GM23338 (cell line): Measurements from ENCODE around the gene RIMS3. TPM values are rescaled to one million over a fixed set of nuclear protein-coding genes. Genes with fewer than 3 reads are reported as not detected.

Experiments used
- ATAC-seq: fragments of 200-7000 bp; cut with Tn5 transposase; 3 replicates; pipeline ENCODE4 v1.9.1; 2020
- DNase-seq: peaks from one replicate; pipeline ENCODE4 v3.0.0-alpha.2; 2015; ENCODE audit warnings: low spot score
- H2AFZ ChIP-seq: fragments of 200-600 bp; sonication (generic); 2 replicates; pipeline ENCODE4 v1.8.0; 2016; ENCODE audit warnings: antibody characterized with exemption, mild to moderate bottlenecking, moderate library complexity
- H3F3A ChIP-seq: fragments of 200-600 bp; sonication (generic); replicated peaks from 2 replicates; pipeline ENCODE4 v1.8.0; 2017; ENCODE audit warnings: antibody characterized with exemption, mixed run types, low read depth
- H3K27ac ChIP-seq: fragments of 200-600 bp; sonication (generic); 2 replicates; pipeline ENCODE4 v1.6.1; 2016; ENCODE audit warnings: low read depth
- H3K27me3 ChIP-seq: fragments of 200-600 bp; sonication (generic); 2 replicates; pipeline ENCODE4 v1.8.0; 2016; ENCODE audit warnings: mild to moderate bottlenecking, mixed run types, moderate library complexity; ENCODE audit not compliant: insufficient read depth
- H3K36me3 ChIP-seq: fragments of 200-600 bp; sonication (generic); 2 replicates; pipeline ENCODE4 v1.8.0; 2016; ENCODE audit warnings: mild to moderate bottlenecking; ENCODE audit not compliant: insufficient read depth
- H3K4me1 ChIP-seq: fragments of 200-600 bp; sonication (generic); 2 replicates; pipeline ENCODE4 v1.8.0; 2016; ENCODE audit warnings: mild to moderate bottlenecking, moderate library complexity; ENCODE audit not compliant: insufficient read depth
- H3K4me2 ChIP-seq: fragments of 200-600 bp; sonication (generic); 2 replicates; pipeline ENCODE4 v1.7.1; 2017; ENCODE audit warnings: mixed run types
- H3K4me3 ChIP-seq: fragments of 200-600 bp; sonication (generic); 2 replicates; pipeline ENCODE4 v1.6.1; 2016; ENCODE audit warnings: mixed run types
- H3K79me2 ChIP-seq: fragments of 200-600 bp; sonication (generic); replicated peaks from 2 replicates; pipeline ENCODE4 v1.8.0; 2017; ENCODE audit warnings: mild to moderate bottlenecking; ENCODE audit not compliant: insufficient read depth
- H3K9me2 ChIP-seq: fragments of 200-600 bp; sonication (generic); 2 replicates; pipeline ENCODE4 v1.8.0; 2017; ENCODE audit not compliant: insufficient read depth
- H4K20me1 ChIP-seq: fragments of 200-600 bp; sonication (generic); replicated peaks from 2 replicates; pipeline ENCODE4 v1.8.0; 2017; ENCODE audit warnings: mild to moderate bottlenecking; ENCODE audit not compliant: insufficient read depth
- H3K27ac Mint-ChIP-seq: 2 replicates; pipeline ENCODE4 v1.8.0; 2020; ENCODE audit warnings: inconsistent platforms, mild to moderate bottlenecking, moderate library complexity, mixed read lengths
- H3K27me3 Mint-ChIP-seq: 3 replicates; pipeline ENCODE4 v1.8.0; 2022; ENCODE audit warnings: low read depth, mild to moderate bottlenecking, moderate library complexity, mixed read lengths, inconsistent platforms; ENCODE audit not compliant: insufficient read depth, poor library complexity
- H3K36me3 Mint-ChIP-seq: 3 replicates; pipeline ENCODE4 v1.8.0; 2021; ENCODE audit warnings: low read depth, mild to moderate bottlenecking, inconsistent platforms, moderate library complexity, mixed read lengths
- H3K4me1 Mint-ChIP-seq: 3 replicates; pipeline ENCODE4 v1.8.0; 2020; ENCODE audit warnings: mild to moderate bottlenecking, inconsistent platforms, mixed read lengths
- H3K4me3 Mint-ChIP-seq: 3 replicates; pipeline ENCODE4 v1.8.0; 2021; ENCODE audit warnings: moderate library complexity, mild to moderate bottlenecking, inconsistent platforms, mixed read lengths
- H3K9me3 Mint-ChIP-seq: 3 replicates; pipeline ENCODE4 v1.8.0; 2020; ENCODE audit warnings: moderate library complexity, mild to moderate bottlenecking, inconsistent platforms, mixed read lengths
- CTCF ChIP-seq, 2 experiments: fragments of 200-600 bp in 1 of 2; sonication (generic) in 1 of 2; conservative IDR thresholded peaks; 2 replicates each; pipeline versions ENCODE4 v1.5.1 to v1.6.1; 2016 to 2017; ENCODE audit warnings: antibody characterized with exemption in 2 of 2, low read depth in 2 of 2, mild to moderate bottlenecking in 2 of 2, moderate library complexity in 1 of 2
- ETS1 ChIP-seq: IDR thresholded peaks from 2 replicates; pipeline ENCODE4 v1.6.1; 2016; ENCODE audit warnings: antibody characterized with exemption
- EZH2 ChIP-seq: fragments of 200-600 bp; sonication (generic); IDR thresholded peaks from one replicate; pipeline ENCODE4 v1.8.0; 2017; ENCODE audit warnings: antibody characterized with exemption, mild to moderate bottlenecking, low read depth; ENCODE audit not compliant: unreplicated experiment
- JUNB ChIP-seq: IDR thresholded peaks from one replicate; pipeline ENCODE4 v1.6.1; 2016; ENCODE audit warnings: antibody characterized with exemption; ENCODE audit not compliant: unreplicated experiment
- POLR2AphosphoS5 ChIP-seq: IDR thresholded peaks from 2 replicates; pipeline ENCODE4 v1.6.1; 2016; ENCODE audit warnings: antibody characterized with exemption, low read depth
- polyA plus RNA-seq: library from polyadenylated mRNA; unstranded; fragments of >200 nt; fragmentation: Nextera tagmentation; extraction: Ambion mirVana; gene quantifications from 2 replicates; pipeline ENCODE4 v1.2.1, GENCODE V29; 2016
- total RNA-seq: library from RNA; depleted of rRNA; stranded (reverse); fragments of >200 nt; shearing (Covaris generic); gene quantifications from 2 replicates; pipeline ENCODE4 v1.2.3, GENCODE V29; 2014

Gene RIMS3
- total and polyA plus RNA-seq, 2 experiments from 2014 or later = 8.7 to 27.2 TPM

GRCh38 chr1:40637470-40638007, 27.9 kb downstream of the RIMS3 start (continued):
- no peak for TF ChIP-seq POLR2AphosphoS5
- TF ChIP-seq CTCF (conservative IDR thresholded peaks at IDR 0.05; ENCODE audit: low read depth in 2 of 2) = no peak
- no peak for TF ChIP-seq ETS1
- no peak for TF ChIP-seq EZH2
- no peak for TF ChIP-seq JUNB

- no peak overlapping the region for H3K4me2 ChIP-seq
- no peaks in the 10 kb centered on the region for H3K36me3 ChIP-seq
- H3K79me2 ChIP-seq = no peaks in the 10 kb centered on the region
- DNase-seq (no peak), ATAC-seq (no peak)
- no peaks in the 10 kb centered on the region for H3K9me2 ChIP-seq
- Mint-ChIP-seq H3K4me3 (no peak overlapping the region), H3K36me3 (no peaks in the 10 kb centered on the region; the same call in 2 of the 3 replicates), H3K27ac (no peak overlapping the region), H3K27me3 (peaks cover 5% of the 10 kb centered on the region), H3K4me1 (no peaks in the 10 kb centered on the region), H3K9me3 (no peaks in the 10 kb centered on the region)
- no peak overlapping the region for H3K27ac ChIP-seq
- no peaks in the 10 kb centered on the region for H3K4me1 ChIP-seq
- H2AFZ ChIP-seq = no peak overlapping the region
- TF ChIP-seq CTCF (conservative IDR thresholded peaks at IDR 0.05; ENCODE audit: low read depth in 2 of 2) = no peak
- TF ChIP-seq JUNB = no peak
- H3F3A ChIP-seq = no peaks in the 10 kb centered on the region
- H4K20me1 ChIP-seq = no peaks in the 10 kb centered on the region
- H3K4me3 ChIP-seq = no peak overlapping the region
- H3K27me3 ChIP-seq = no peaks in the 10 kb centered on the region
Measured at GRCh38 chr1:40636777-40637176, 28.7 kb downstream of the RIMS3 start.

GRCh38 chr1:40635763-40636500, 29.6 kb downstream of the RIMS3 start:
- no peaks in the 10 kb centered on the region for H3K4me1 ChIP-seq
- no peaks in the 10 kb centered on the region for H3F3A ChIP-seq
- H4K20me1 ChIP-seq = no peaks in the 10 kb centered on the region
- H3K4me2 ChIP-seq = no peak overlapping the region
- DNase-seq = no peak
- no peaks in the 10 kb centered on the region for H3K4me1 Mint-ChIP-seq
- no peaks in the 10 kb centered on the region for H3K9me3 Mint-ChIP-seq
- H3K27ac Mint-ChIP-seq = no peak overlapping the region
- H2AFZ ChIP-seq = no peak overlapping the region
- no peak overlapping the region for H3K27ac ChIP-seq
- no peaks in the 10 kb centered on the region for H3K79me2 ChIP-seq
- peaks cover 3% of the 10 kb centered on the region for H3K27me3 Mint-ChIP-seq
- H3K9me2 ChIP-seq = no peaks in the 10 kb centered on the region
- H3K36me3 ChIP-seq = no peaks in the 10 kb centered on the region
- H3K4me3 ChIP-seq = no peak overlapping the region
- H3K36me3 Mint-ChIP-seq = no peaks in the 10 kb centered on the region; the same call in 2 of the 3 replicates
- ATAC-seq = no peak
- H3K27me3 ChIP-seq = no peaks in the 10 kb centered on the region
- H3K4me3 Mint-ChIP-seq = no peak overlapping the region
- TF ChIP-seq CTCF (conservative IDR thresholded peaks at IDR 0.05; ENCODE audit: low read depth in 2 of 2) = no peak
